B cell (primary cell): Measurements from ENCODE around the gene DPYSL3. TPM values are rescaled to one million over a fixed set of nuclear protein-coding genes. Genes with fewer than 3 reads are reported as not detected.

ENCODE experiments used
- ATAC-seq: fragments of 200-7000 bp; cut with Tn5 transposase; one replicate; pipeline ENCODE4 v1.10.0; 2021; ENCODE audit warnings: low read depth, mild to moderate bottlenecking, moderate number of reproducible peaks, moderate library complexity
- CTCF ChIA-PET: fragments of 350-600 bp; sonication (Branson Sonifier 250); formaldehyde crosslinking; loops from one replicate; lab custom pipeline; 2021; ENCODE audit warnings: antibody characterized with exemption, inconsistent platforms; lab: Charles Lee
- POLR2A ChIA-PET: fragments of 350-600 bp; sonication (Branson Sonifier 250); formaldehyde crosslinking; loops from one replicate; lab custom pipeline; 2021; ENCODE audit warnings: antibody characterized with exemption; lab: Charles Lee
- DNase-seq: peaks from one replicate; pipeline ENCODE4 v3.0.0; 2013
- H2AFZ ChIP-seq: 2 replicates; pipeline ENCODE4 v1.6.1; 2012; ENCODE audit warnings: mild to moderate bottlenecking, low read depth, low read length; ENCODE audit not compliant: insufficient read depth, poor library complexity, severe bottlenecking
- H3K27ac ChIP-seq, 2 donors: 1 replicate in 1 of 2; 2 replicates in 1 of 2; pipeline ENCODE4 v1.5.1; 2012 to 2013; ENCODE audit warnings: low read length in 2 of 2, mild to moderate bottlenecking in 2 of 2, moderate library complexity in 1 of 2
- H3K27me3 ChIP-seq, 4 experiments: fragments of 200-600 bp in 1 of 4; sonication (generic) in 1 of 4; replicated peaks in 1 of 4; 1 replicate in 2 of 4; 2 replicates in 2 of 4; pipeline versions ENCODE4 v1.6.1 to v1.7.0; 2013 to 2016; ENCODE audit warnings: low read length in 3 of 4, mild to moderate bottlenecking in 2 of 4, mixed read lengths in 1 of 4, moderate library complexity in 1 of 4; ENCODE audit not compliant: insufficient read depth in 4 of 4, control insufficient read depth in 3 of 4; ENCODE audit errors: control extremely low read depth in 1 of 4
- H3K36me3 ChIP-seq, 2 experiments: replicated peaks in 1 of 2; 1 replicate in 1 of 2; 2 replicates in 1 of 2; pipeline versions ENCODE4 v1.6.1 to v1.7.1; 2013; ENCODE audit warnings: low read length in 1 of 2; ENCODE audit not compliant: insufficient read depth in 2 of 2, control insufficient read depth in 1 of 2; ENCODE audit errors: control extremely low read depth in 1 of 2, extremely low read depth in 1 of 2
- H3K4me1 ChIP-seq, 2 donors: fragments of 200-600 bp in 1 of 2; sonication (generic) in 1 of 2; 1 replicate in 1 of 2; 2 replicates in 1 of 2; pipeline versions ENCODE4 v1.5.1 to v1.6.1; 2013 to 2017; ENCODE audit warnings: low read length in 2 of 2; ENCODE audit not compliant: control insufficient read depth in 2 of 2, insufficient read depth in 2 of 2
- H3K4me2 ChIP-seq: replicated peaks from 2 replicates; pipeline ENCODE3; 2012; ENCODE audit warnings: mild to moderate bottlenecking, low read depth, low read length; ENCODE audit not compliant: poor library complexity, severe bottlenecking
- H3K4me3 ChIP-seq, 5 experiments: fragments of 200-600 bp in 1 of 5; sonication (generic) in 1 of 5; 1 replicate in 3 of 5; 2 replicates in 2 of 5; pipeline versions ENCODE4 v1.5.1 to v1.7.0; 2011 to 2016; ENCODE audit warnings: low read length in 4 of 5, mild to moderate bottlenecking in 4 of 5, low read depth in 2 of 5, control low read depth in 1 of 5, moderate library complexity in 1 of 5; ENCODE audit not compliant: insufficient read depth in 1 of 5; ENCODE audit errors: control extremely low read depth in 1 of 5, extremely low read depth in 1 of 5
- H3K79me2 ChIP-seq: fragments of 200-600 bp; sonication (generic); one replicate; pipeline ENCODE4 v1.6.0; 2016; ENCODE audit warnings: low read length; ENCODE audit not compliant: control insufficient read depth, insufficient read depth
- H3K9ac ChIP-seq: fragments of 200-600 bp; sonication (generic); 2 replicates; pipeline ENCODE4 v1.6.1; 2017; ENCODE audit warnings: mild to moderate bottlenecking, low read length, moderate library complexity
- H3K9me3 ChIP-seq, 3 donors: one replicate each; pipeline versions ENCODE4 v1.6.1 to v1.7.1; 2013; ENCODE audit warnings: low read length in 2 of 3; ENCODE audit not compliant: control insufficient read depth in 2 of 3, insufficient read depth in 1 of 3; ENCODE audit errors: control extremely low read depth in 1 of 3
- H4K20me1 ChIP-seq: 2 replicates; pipeline ENCODE4 v1.6.0; 2012; ENCODE audit warnings: mild to moderate bottlenecking, low read length; ENCODE audit not compliant: insufficient read depth, control insufficient read depth, poor library complexity, severe bottlenecking
- H3K27ac Mint-ChIP-seq: one replicate; pipeline ENCODE4 v1.8.0; 2021; ENCODE audit warnings: mixed read lengths
- H3K27me3 Mint-ChIP-seq: one replicate; pipeline ENCODE4 v1.8.0; 2021; ENCODE audit warnings: mixed read lengths
- H3K4me1 Mint-ChIP-seq: one replicate; pipeline ENCODE4 v1.8.0; 2021; ENCODE audit warnings: mixed read lengths
- H3K4me3 Mint-ChIP-seq: one replicate; pipeline ENCODE4 v1.8.0; 2021; ENCODE audit warnings: mixed read lengths
- H3K9me3 Mint-ChIP-seq: one replicate; pipeline ENCODE4 v1.8.0; 2022; ENCODE audit warnings: mixed read lengths; ENCODE audit not compliant: insufficient read depth
- CTCF ChIP-seq: fragments of 200-600 bp; IDR thresholded peaks from one replicate; pipeline ENCODE4 v1.8.0; 2022; ENCODE audit warnings: antibody characterized with exemption, mild to moderate bottlenecking
- EZH2 ChIP-seq: IDR thresholded peaks from 2 replicates; pipeline ENCODE4 v1.6.1; 2012; ENCODE audit warnings: borderline replicate concordance, low read depth, mild to moderate bottlenecking, moderate library complexity, low read length; ENCODE audit not compliant: insufficient read depth, poor library complexity, severe bottlenecking
- WGBS: methylation state at CpG from one replicate; pipeline ENCODE4 v1.1.5; 2013; ENCODE audit warnings: missing lambda C conversion rate; ENCODE audit not compliant: insufficient coverage; 5-methylcytosine and 5-hydroxymethylcytosine counted together
- intact Hi-C: fragments of 100-400 bp; cut with micrococcal nuclease; formaldehyde crosslinking; loops from one replicate; pipeline ENCODE4 v1.10.0; 2022
- polyA plus RNA-seq: library from polyadenylated mRNA; depleted of rRNA; stranded (reverse); fragments of >200 nt; gene quantifications from 2 replicates; pipeline ENCODE4 v1.2.3, GENCODE V29; 2012
- total RNA-seq, 2 donors: library from RNA; stranded (reverse); fragments of 120-200 nt in 1 of 2; gene quantifications; 1 replicate in 1 of 2; 2 replicates in 1 of 2; pipeline versions ENCODE4 v1.2.3 to v1.2.4, GENCODE V29; 2013 to 2022

The DPYSL3 gene
- total and polyA plus RNA-seq, 2 donors (not counting 1 experiment from before 2014, with no cell fraction given), result not detected

GRCh38 chr5:147490989-147491388, 18.9 kb downstream of the DPYSL3 start:
- Mint-ChIP-seq H3K4me1 (no peaks in the 10 kb centered on the region), H3K9me3 (no peaks in the 10 kb centered on the region), H3K27ac (no peak overlapping the region), H3K27me3 (peaks cover 22% of the 10 kb centered on the region), H3K4me3 (no peak overlapping the region)
- Histone ChIP-seq H3K9ac (no peak overlapping the region), H4K20me1 (no peaks in the 10 kb centered on the region), H3K4me2 (no peak overlapping the region), H3K9me3 (no peaks in the 10 kb centered on the region), H3K4me1 (no peaks in the 10 kb centered on the region), H3K36me3 (no peaks in the 10 kb centered on the region), H3K27me3 (no peaks in the 10 kb centered on the region), H2AFZ (no peak overlapping the region), H3K27ac (no peak overlapping the region), H3K4me3 (no peak overlapping the region), H3K79me2 (no peaks in the 10 kb centered on the region)
- no peak for DNase-seq
- ATAC-seq, result no peak
- intact Hi-C loops, result no loop called here
- TF ChIP-seq EZH2, result no peak
- no peak for TF ChIP-seq CTCF
- 38% methylated on average over 2 of the region's 3 CpGs for WGBS
- ChIA-PET POLR2A (no interaction called here), CTCF (no interaction called here)

- H3K27me3 ChIP-seq, result no peaks in the 10 kb centered on the region
Observed at GRCh38 chr5:147487031-147487750, 22.7 kb downstream of the DPYSL3 start.

More at GRCh38 chr5:147487031-147487750, 22.7 kb downstream of the DPYSL3 start:
- no peaks in the 10 kb centered on the region for H4K20me1 ChIP-seq
- TF ChIP-seq CTCF, result no peak
- no peak for TF ChIP-seq EZH2
- H3K36me3 ChIP-seq, result no peaks in the 10 kb centered on the region
- intact Hi-C loops, result no loop called here
- no peak overlapping the region for H3K9ac ChIP-seq
- H3K79me2 ChIP-seq, result no peaks in the 10 kb centered on the region
- no peaks in the 10 kb centered on the region for H3K9me3 Mint-ChIP-seq
- H3K4me3 ChIP-seq, result no peak overlapping the region
- DNase-seq (no peak), ATAC-seq (no peak)
- no peak overlapping the region for H2AFZ ChIP-seq
- no peak overlapping the region for H3K4me2 ChIP-seq
- H3K4me3 Mint-ChIP-seq, result no peak overlapping the region
- H3K27ac ChIP-seq, result no peak overlapping the region
- H3K27ac Mint-ChIP-seq, result no peak overlapping the region
- H3K27me3 Mint-ChIP-seq, result peaks cover 17% of the 10 kb centered on the region
- H3K4me1 Mint-ChIP-seq, result no peaks in the 10 kb centered on the region
- 85% methylated on average over 4 of the region's 4 CpGs for WGBS
- no peaks in the 10 kb centered on the region for H3K4me1 ChIP-seq
- CTCF ChIA-PET, result no interaction called here
- POLR2A ChIA-PET, result no interaction called here
- H3K9me3 ChIP-seq, result no peaks in the 10 kb centered on the region
